ENCODE data around the gene RGS11. TPM values are rescaled to one million over a fixed set of nuclear protein-coding genes. Genes with fewer than 3 reads are reported as not detected.

Gene RGS11
- total and polyA plus RNA-seq, 9 of the 15 experiments (the other 6 are each of a cell fraction or from before 2014, with no cell fraction given) = not detected

- no peak for TF ChIP-seq NR2C1 (IDR thresholded peaks at IDR 0.05)
- TF ChIP-seq NR2C1 (tag; IDR thresholded peaks at IDR 0.05) = no peak
- 0 out of 2 replicates have a peak, but pooled peaks have one; percentile 58 for TF ChIP-seq MEF2D (tag; conservative IDR thresholded peaks at IDR 0.05; ENCODE audit: low read depth)
- peak; percentile 63; the same call in 1 of the 2 replicates for TF ChIP-seq ZNF395 (CRISPR knock-in tag; IDR thresholded peaks at IDR 0.05)
- no peak for TF ChIP-seq BMI1 (IDR thresholded peaks at IDR 0.05; ENCODE audit: low read length)
- TF ChIP-seq ZNF431 (CRISPR knock-in tag; IDR thresholded peaks at IDR 0.05) = no peak
- peak; percentile 50; the same call in 1 of the 2 replicates for TF ChIP-seq MBD2 (IDR thresholded peaks at IDR 0.05; ENCODE audit: borderline replicate concordance, low read depth)
- no peak for TF ChIP-seq SMAD3 (CRISPR knock-in tag; conservative IDR thresholded peaks at IDR 0.05)
- peak; percentile 73; the same call in 1 of the 2 replicates for TF ChIP-seq LEF1 (IDR thresholded peaks at IDR 0.05)
- TF ChIP-seq CBFA2T2 (conservative IDR thresholded peaks at IDR 0.05) = peak; percentile 95
- TF ChIP-seq MECOM (CRISPR knock-in tag; IDR thresholded peaks at IDR 0.05) = peak; percentile 24; the same call in 1 of the 2 replicates
- peak; percentile 89 for TF ChIP-seq TEAD4 (IDR thresholded peaks at IDR 0.05; ENCODE audit: low read length)
- TF ChIP-seq TEAD4 (CRISPR knock-in tag; IDR thresholded peaks at IDR 0.05; ENCODE audit: borderline replicate concordance) = no peak
- TF ChIP-seq ZBTB1 (CRISPR knock-in tag; IDR thresholded peaks at IDR 0.05; ENCODE audit: borderline replicate concordance, low read depth) = no peak
- peak; percentile 84 for TF ChIP-seq PKNOX1 (IDR thresholded peaks at IDR 0.05)
- peak; percentile 43 for TF ChIP-seq TFE3 (CRISPR knock-in tag; IDR thresholded peaks at IDR 0.05)
- no peak for TF ChIP-seq RBM34 (IDR thresholded peaks at IDR 0.05; ENCODE audit: borderline replicate concordance, insufficient read depth, low read length)
- TF ChIP-seq ZNF133 (CRISPR knock-in tag; IDR thresholded peaks at IDR 0.05) = no peak
- peak; percentile 69 for TF ChIP-seq MYNN (IDR thresholded peaks at IDR 0.05)
- TF ChIP-seq MYNN (CRISPR knock-in tag; IDR thresholded peaks at IDR 0.05) = no peak
- peak; percentile 84 for TF ChIP-seq ZNF589 (CRISPR knock-in tag; IDR thresholded peaks at IDR 0.05; ENCODE audit: low read depth)
- TF ChIP-seq NR2C2 (CRISPR knock-in tag; IDR thresholded peaks at IDR 0.05) = no peak
- no peak for TF ChIP-seq NR2C2 (tag; IDR thresholded peaks at IDR 0.05)
- peak; percentile 78 for TF ChIP-seq STAT5A (IDR thresholded peaks at IDR 0.05; ENCODE audit: borderline replicate concordance, low read length)
- no peak for TF ChIP-seq CREB5 (CRISPR knock-in tag; IDR thresholded peaks at IDR 0.05)
These were observed 48.9 kb upstream of the RGS11 start (continued) for GRCh38 chr16:324451-325334.
